Measurements from ENCODE around the gene AHNAK2.

Gene AHNAK2

GRCh38 chr14:105007593-105008264, 29.6 kb upstream of the AHNAK2 start:
- Histone ChIP-seq H3K36me3 (ENCODE audit: control insufficient read depth, insufficient read depth, low read length) (no peaks in the 10 kb centered on the region), H3K4me1 (ENCODE audit: control insufficient read depth, insufficient read depth, low read length) (no peaks in the 10 kb centered on the region), H3K9me3 (ENCODE audit: control insufficient read depth, low read length) (no peaks in the 10 kb centered on the region), H3K9ac (ENCODE audit: low read length) (no peak overlapping the region), H3K4me3 (ENCODE audit: low read length) (no peak overlapping the region), H3K27me3 (ENCODE audit: control insufficient read depth, insufficient read depth, low read length) (no peaks in the 10 kb centered on the region)

GRCh38 chr14:105006831-105007592, 28.8 kb upstream of the AHNAK2 start:
- Histone ChIP-seq H3K36me3 (ENCODE audit: control insufficient read depth, insufficient read depth, low read length) (no peaks in the 10 kb centered on the region), H3K4me1 (ENCODE audit: control insufficient read depth, insufficient read depth, low read length) (no peaks in the 10 kb centered on the region), H3K4me3 (ENCODE audit: low read length) (no peak overlapping the region), H3K9me3 (ENCODE audit: control insufficient read depth, low read length) (no peaks in the 10 kb centered on the region), H3K27me3 (ENCODE audit: control insufficient read depth, insufficient read depth, low read length) (no peaks in the 10 kb centered on the region), H3K9ac (ENCODE audit: low read length) (no peak overlapping the region)

- H3K27me3 ChIP-seq (ENCODE audit: control insufficient read depth, insufficient read depth, low read length) = no peaks in the 10 kb centered on the region
- no peaks in the 10 kb centered on the region for H3K4me1 ChIP-seq (ENCODE audit: control insufficient read depth, insufficient read depth, low read length)
- H3K36me3 ChIP-seq (ENCODE audit: control insufficient read depth, insufficient read depth, low read length) = no peaks in the 10 kb centered on the region
These were observed 28.0 kb upstream of the AHNAK2 start for GRCh38 chr14:105005929-105006830.

GRCh38 chr14:105005329-105005928, 27.3 kb upstream of the AHNAK2 start:
- Histone ChIP-seq H3K4me3 (ENCODE audit: low read length) (no peak overlapping the region), H3K27me3 (ENCODE audit: control insufficient read depth, insufficient read depth, low read length) (no peaks in the 10 kb centered on the region), H3K9ac (ENCODE audit: low read length) (no peak overlapping the region), H3K36me3 (ENCODE audit: control insufficient read depth, insufficient read depth, low read length) (no peaks in the 10 kb centered on the region), H3K4me1 (ENCODE audit: control insufficient read depth, insufficient read depth, low read length) (no peaks in the 10 kb centered on the region), H3K9me3 (ENCODE audit: control insufficient read depth, low read length) (no peaks in the 10 kb centered on the region)

More at GRCh38 chr14:105005929-105006830, 28.0 kb upstream of the AHNAK2 start:
- Histone ChIP-seq H3K9me3 (ENCODE audit: control insufficient read depth, low read length) (no peaks in the 10 kb centered on the region), H3K4me3 (ENCODE audit: low read length) (no peak overlapping the region), H3K9ac (ENCODE audit: low read length) (no peak overlapping the region)

- Histone ChIP-seq H3K4me1 (ENCODE audit: control insufficient read depth, insufficient read depth, low read length) (no peaks in the 10 kb centered on the region), H3K9ac (ENCODE audit: low read length) (no peak overlapping the region), H3K4me3 (ENCODE audit: low read length) (no peak overlapping the region), H3K27me3 (ENCODE audit: control insufficient read depth, insufficient read depth, low read length) (no peaks in the 10 kb centered on the region), H3K9me3 (ENCODE audit: control insufficient read depth, low read length) (no peaks in the 10 kb centered on the region), H3K36me3 (ENCODE audit: control insufficient read depth, insufficient read depth, low read length) (peaks cover 7% of the 10 kb centered on the region)
These were observed 21.2 kb upstream of the AHNAK2 start for GRCh38 chr14:104999361-104999760.

GRCh38 chr14:104998801-104999200, 20.6 kb upstream of the AHNAK2 start:
- H3K9ac ChIP-seq (ENCODE audit: low read length) = no peak overlapping the region
- H3K27me3 ChIP-seq (ENCODE audit: control insufficient read depth, insufficient read depth, low read length) = no peaks in the 10 kb centered on the region
- no peaks in the 10 kb centered on the region for H3K4me1 ChIP-seq (ENCODE audit: control insufficient read depth, insufficient read depth, low read length)
- H3K36me3 ChIP-seq (ENCODE audit: control insufficient read depth, insufficient read depth, low read length) = peaks cover 7% of the 10 kb centered on the region
- H3K9me3 ChIP-seq (ENCODE audit: control insufficient read depth, low read length) = no peaks in the 10 kb centered on the region
- H3K4me3 ChIP-seq (ENCODE audit: low read length) = no peak overlapping the region

GRCh38 chr14:104996483-104996882, 18.3 kb upstream of the AHNAK2 start:
- no peaks in the 10 kb centered on the region for H3K27me3 ChIP-seq (ENCODE audit: control insufficient read depth, insufficient read depth, low read length)
- no peak overlapping the region for H3K4me3 ChIP-seq (ENCODE audit: low read length)
- no peaks in the 10 kb centered on the region for H3K9me3 ChIP-seq (ENCODE audit: control insufficient read depth, low read length)
- H3K36me3 ChIP-seq (ENCODE audit: control insufficient read depth, insufficient read depth, low read length) = peaks cover 13% of the 10 kb centered on the region
- no peaks in the 10 kb centered on the region for H3K4me1 ChIP-seq (ENCODE audit: control insufficient read depth, insufficient read depth, low read length)
- H3K9ac ChIP-seq (ENCODE audit: low read length) = no peak overlapping the region

GRCh38 chr14:104996032-104996431, 17.9 kb upstream of the AHNAK2 start:
- no peaks in the 10 kb centered on the region for H3K27me3 ChIP-seq (ENCODE audit: control insufficient read depth, insufficient read depth, low read length)
- H3K9me3 ChIP-seq (ENCODE audit: control insufficient read depth, low read length) = no peaks in the 10 kb centered on the region
- H3K9ac ChIP-seq (ENCODE audit: low read length) = no peak overlapping the region
- H3K4me3 ChIP-seq (ENCODE audit: low read length) = no peak overlapping the region
- no peaks in the 10 kb centered on the region for H3K4me1 ChIP-seq (ENCODE audit: control insufficient read depth, insufficient read depth, low read length)
- H3K36me3 ChIP-seq (ENCODE audit: control insufficient read depth, insufficient read depth, low read length) = peaks cover 13% of the 10 kb centered on the region

GRCh38 chr14:104994978-104995377, 16.8 kb upstream of the AHNAK2 start:
- Histone ChIP-seq H3K9me3 (ENCODE audit: control insufficient read depth, low read length) (no peaks in the 10 kb centered on the region), H3K4me1 (ENCODE audit: control insufficient read depth, insufficient read depth, low read length) (no peaks in the 10 kb centered on the region), H3K4me3 (ENCODE audit: low read length) (no peak overlapping the region), H3K36me3 (ENCODE audit: control insufficient read depth, insufficient read depth, low read length) (peaks cover 13% of the 10 kb centered on the region), H3K27me3 (ENCODE audit: control insufficient read depth, insufficient read depth, low read length) (no peaks in the 10 kb centered on the region), H3K9ac (ENCODE audit: low read length) (no peak overlapping the region)

GRCh38 chr14:104993808-104994591, 15.8 kb upstream of the AHNAK2 start:
- Histone ChIP-seq H3K27me3 (ENCODE audit: control insufficient read depth, insufficient read depth, low read length) (no peaks in the 10 kb centered on the region), H3K4me3 (ENCODE audit: low read length) (no peak overlapping the region), H3K36me3 (ENCODE audit: control insufficient read depth, insufficient read depth, low read length) (peaks cover 13% of the 10 kb centered on the region), H3K9me3 (ENCODE audit: control insufficient read depth, low read length) (no peaks in the 10 kb centered on the region), H3K9ac (ENCODE audit: low read length) (no peak overlapping the region), H3K4me1 (ENCODE audit: control insufficient read depth, insufficient read depth, low read length) (no peaks in the 10 kb centered on the region)

- Histone ChIP-seq H3K27me3 (ENCODE audit: control insufficient read depth, insufficient read depth, low read length) (no peaks in the 10 kb centered on the region), H3K4me3 (ENCODE audit: low read length) (no peak overlapping the region), H3K9ac (ENCODE audit: low read length) (no peak overlapping the region), H3K4me1 (ENCODE audit: control insufficient read depth, insufficient read depth, low read length) (no peaks in the 10 kb centered on the region), H3K36me3 (ENCODE audit: control insufficient read depth, insufficient read depth, low read length) (peaks cover 13% of the 10 kb centered on the region), H3K9me3 (ENCODE audit: control insufficient read depth, low read length) (no peaks in the 10 kb centered on the region)
These were observed 15.1 kb upstream of the AHNAK2 start for GRCh38 chr14:104993306-104993705.
